K562 (cell line): ENCODE measurements around the gene GRAMD4. TPM values are rescaled to one million over a fixed set of nuclear protein-coding genes. Genes with fewer than 3 reads are reported as not detected.

Experiments used
- ATAC-seq: fragments of 200-7000 bp; cut with Tn5 transposase; 3 replicates; pipeline ENCODE4 v1.9.1; 2020; ENCODE audit warnings: moderate library complexity
- BruUV-seq: library from RNA; stranded (reverse); fragments of 400-500 nt; replicated peaks from 2 replicates; lab custom pipeline; 2021; lab: Mats Ljungman, UMichigan
- CTCF ChIA-PET: fragments of 300-600 bp; formaldehyde crosslinking; extraction: SDS; loops from one replicate; lab custom pipeline; 2021; ENCODE audit warnings: low intra/inter-chr PET ratio; lab: Yijun Ruan, JAX
- POLR2A ChIA-PET: fragments of 300-600, 350-650 bp; sonication (Branson Sonifier 250); formaldehyde crosslinking; extraction: SDS; loops from one replicate; lab custom pipeline; 2021; ENCODE audit warnings: antibody characterized with exemption, inconsistent platforms; lab: Yijun Ruan, JAX
- DNase-seq, 4 experiments: peaks; one replicate each; pipeline versions ENCODE4 v3.0.0 to v3.0.0-alpha.2; 2011 to 2018; ENCODE audit warnings: low spot score in 3 of 4, mixed read lengths in 3 of 4; ENCODE audit errors: extremely low read depth in 1 of 4
- FAIRE-seq: peaks from 2 replicates; lab custom pipeline; 2011; peaks lifted over from hg19 to GRCh38; lab: Jason Lieb, UNC
- H2AFZ ChIP-seq: 2 replicates; pipeline ENCODE4 v1.6.0; 2011; ENCODE audit warnings: low read depth, low read length, control low read depth, inconsistent platforms
- H3K27ac ChIP-seq: fragments of 200-600 bp; 3 replicates; pipeline ENCODE4 v1.8.0; 2011; ENCODE audit warnings: low read depth, mild to moderate bottlenecking, control low read depth, inconsistent platforms, low read length, moderate library complexity, mixed read lengths; ENCODE audit errors: extremely low read depth
- H3K27me3 ChIP-seq, 2 experiments: fragments of 300-600 bp in 1 of 2; 2 replicates in 1 of 2; 3 replicates in 1 of 2; pipeline versions ENCODE4 v1.6.0 to v1.8.0; 2011; ENCODE audit warnings: inconsistent platforms in 2 of 2, low read length in 2 of 2, mild to moderate bottlenecking in 1 of 2, mixed read lengths in 1 of 2, moderate library complexity in 1 of 2; ENCODE audit not compliant: control insufficient read depth in 2 of 2, insufficient read depth in 2 of 2
- H3K36me3 ChIP-seq: fragments of 300-600 bp; 3 replicates; pipeline ENCODE4 v1.8.0; 2011; ENCODE audit warnings: mild to moderate bottlenecking, low read length, inconsistent platforms; ENCODE audit not compliant: control insufficient read depth, insufficient read depth
- H3K4me1 ChIP-seq, 2 experiments: fragments of 200-600 bp in 1 of 2; replicated peaks in 1 of 2; 2 replicates in 1 of 2; 3 replicates in 1 of 2; pipeline versions ENCODE4 v1.5.1 to v1.8.0; 2011; ENCODE audit warnings: inconsistent platforms in 2 of 2, low read length in 2 of 2, mild to moderate bottlenecking in 1 of 2, mixed read lengths in 1 of 2, moderate library complexity in 1 of 2; ENCODE audit not compliant: control insufficient read depth in 2 of 2, insufficient read depth in 2 of 2
- H3K4me2 ChIP-seq: 2 replicates; pipeline ENCODE4 v1.6.1; 2011; ENCODE audit warnings: low read length, control low read depth, inconsistent platforms, mixed read lengths; ENCODE audit not compliant: insufficient read depth
- H3K4me3 ChIP-seq: fragments of 200-600 bp; sonication (generic), shearing (Covaris generic); 2 replicates; pipeline ENCODE4 v1.5.1; 2016; ENCODE audit warnings: control low read depth, inconsistent platforms
- H3K79me2 ChIP-seq: fragments of 200-600 bp; 3 replicates; pipeline ENCODE4 v1.8.0; 2011; ENCODE audit warnings: low read length, inconsistent platforms; ENCODE audit not compliant: control insufficient read depth, insufficient read depth
- H3K9ac ChIP-seq, 2 experiments: 2 replicates each; pipeline versions ENCODE4 v1.6.0 to v1.6.1; 2011; ENCODE audit warnings: low read depth in 2 of 2, low read length in 2 of 2, control low read depth in 1 of 2, inconsistent platforms in 1 of 2, mild to moderate bottlenecking in 1 of 2, mixed read lengths in 1 of 2; ENCODE audit not compliant: insufficient read depth in 1 of 2
- H3K9me1 ChIP-seq: one replicate; pipeline ENCODE4 v1.6.0; 2011; ENCODE audit warnings: inconsistent platforms, mild to moderate bottlenecking, low read length, moderate library complexity; ENCODE audit not compliant: control insufficient read depth, insufficient read depth
- H3K9me3 ChIP-seq: replicated peaks from 2 replicates; pipeline ENCODE4 v1.5.1; 2011; ENCODE audit warnings: low read depth, low read length, inconsistent platforms; ENCODE audit not compliant: control insufficient read depth, insufficient read depth
- H4K20me1 ChIP-seq: replicated peaks from 2 replicates; pipeline ENCODE4 v1.6.1; 2011; ENCODE audit warnings: low read length, inconsistent platforms, mixed read lengths; ENCODE audit not compliant: control insufficient read depth, insufficient read depth
- BCOR ChIP-seq: fragments of 450-650 bp; IDR thresholded peaks from 2 replicates; pipeline ENCODE4 v1.6.1; 2016
- EHMT2 ChIP-seq: fragments of 450-650 bp; IDR thresholded peaks from 2 replicates; pipeline ENCODE4 v1.6.1; 2018; ENCODE audit warnings: antibody characterized with exemption
- HDAC1 ChIP-seq, 2 experiments: fragments of 450-650 bp; IDR thresholded peaks; 2 replicates each; pipeline ENCODE4 v1.6.1; 2016 to 2017; ENCODE audit warnings: inconsistent platforms in 1 of 2, mild to moderate bottlenecking in 1 of 2, moderate library complexity in 1 of 2
- HNRNPL ChIP-seq: fragments of 200-400 bp; formaldehyde crosslinking; IDR thresholded peaks from 2 replicates; pipeline ENCODE4 v1.6.1; 2017; ENCODE audit warnings: low read depth, mild to moderate bottlenecking, low read length
- MCM5 ChIP-seq: fragments of 450-650 bp; IDR thresholded peaks from 2 replicates; pipeline ENCODE4 v1.6.1; 2016; ENCODE audit warnings: low read depth
- MXI1 ChIP-seq: IDR thresholded peaks from 2 replicates; pipeline ENCODE4 v1.6.1; 2011; ENCODE audit warnings: low read depth, mild to moderate bottlenecking, improper control_type of control experiment, low read length
- NRF1 ChIP-seq, 2 experiments: fragments of 450-650 bp; IDR thresholded peaks in 1 of 2; conservative IDR thresholded peaks in 1 of 2; 2 replicates each; pipeline ENCODE4 v1.6.1; 2014; ENCODE audit warnings: mild to moderate bottlenecking in 2 of 2
- RBM25 ChIP-seq: fragments of 200-400 bp; formaldehyde crosslinking; IDR thresholded peaks from 2 replicates; pipeline ENCODE4 v1.6.1; 2018; ENCODE audit warnings: low read length, low read depth, moderate library complexity; ENCODE audit not compliant: severe bottlenecking
- SETDB1 ChIP-seq: IDR thresholded peaks from one replicate; pipeline ENCODE4 v1.6.1; 2012; ENCODE audit warnings: low read length, control low read depth, inconsistent platforms
- SRSF9 ChIP-seq: fragments of 200-400 bp; formaldehyde crosslinking; IDR thresholded peaks from 2 replicates; pipeline ENCODE4 v1.6.1; 2017; ENCODE audit warnings: low read depth, low read length, borderline replicate concordance
- WHSC1 ChIP-seq: IDR thresholded peaks from one replicate; pipeline ENCODE4 v1.6.1; 2012; ENCODE audit warnings: low read length, control low read depth, inconsistent platforms
- ZNF146 ChIP-seq: IDR thresholded peaks from one replicate; pipeline ENCODE4 v1.6.1; 2018; ENCODE audit warnings: missing compliant biosample characterization; ENCODE audit not compliant: unreplicated experiment
- WGBS: fragments of 100-300 bp; shearing (Covaris generic); methylation state at CpG from one replicate; pipeline ENCODE4 v1.1.6; 2016; ENCODE audit warnings: low coverage, mixed read lengths; ENCODE audit not compliant: insufficient coverage; ENCODE audit errors: missing lambda C conversion rate; 5-methylcytosine and 5-hydroxymethylcytosine counted together
- in situ Hi-C: fragments of 300-500 bp; cut with MboI; formaldehyde crosslinking; loops from 4 replicates; pipeline ENCODE4 v1.15.0; 2018; ENCODE audit warnings: inconsistent platforms, mixed read lengths
- intact Hi-C: fragments of 100-400 bp; cut with micrococcal nuclease; formaldehyde crosslinking; loops from 2 replicates; pipeline ENCODE4 v1.14.2; 2022
- polyA plus RNA-seq, 8 experiments: library from polyadenylated mRNA; depleted of rRNA in 4 of 8; stranded (reverse) in 5 of 8; unstranded in 3 of 8; fragments of >200 nt; fragmentation: Nextera tagmentation in 2 of 8; fragmentation: Illumina TruSeq in 1 of 8; extraction: Ambion mirVana in 2 of 8; extraction: Trizol in 1 of 8; gene quantifications; 2 replicates each; pipeline versions ENCODE4 v1.2.1 to v1.2.3, GENCODE V29; 2011 to 2014; ENCODE audit warnings: inconsistent platforms in 1 of 8, missing spikeins in 1 of 8
- total RNA-seq, 7 experiments: library from RNA; depleted of rRNA in 6 of 7; stranded (reverse); fragments of >200 nt in 6 of 7; fragmentation: Illumina TruSeq in 2 of 7; extraction: Trizol in 2 of 7; gene quantifications; 2 replicates each; pipeline versions ENCODE4 v1.2.1 to v1.2.3, GENCODE V29; 2011 to 2021; ENCODE audit warnings: low replicate concordance in 1 of 7
- TF ChIP-seq, protein P1 (sequence below): IDR thresholded peaks from 2 replicates; pipeline ENCODE4 v1.6.1; 2014; ENCODE audit warnings: antibody characterized with exemption
- TF ChIP-seq, protein P2 (sequence below): fragments of 250-450 bp; sonication (Bioruptor Pico); IDR thresholded peaks from 2 replicates; pipeline ENCODE4 v1.8.0; 2021; ENCODE audit warnings: moderate library complexity, mild to moderate bottlenecking, inconsistent platforms

GRAMD4 gene
- total and polyA plus RNA-seq, 9 of the 15 experiments (the other 6 are each of a cell fraction or from before 2014, with no cell fraction given): 0.18 to 44.8 (median 18.6) TPM

DNA sequence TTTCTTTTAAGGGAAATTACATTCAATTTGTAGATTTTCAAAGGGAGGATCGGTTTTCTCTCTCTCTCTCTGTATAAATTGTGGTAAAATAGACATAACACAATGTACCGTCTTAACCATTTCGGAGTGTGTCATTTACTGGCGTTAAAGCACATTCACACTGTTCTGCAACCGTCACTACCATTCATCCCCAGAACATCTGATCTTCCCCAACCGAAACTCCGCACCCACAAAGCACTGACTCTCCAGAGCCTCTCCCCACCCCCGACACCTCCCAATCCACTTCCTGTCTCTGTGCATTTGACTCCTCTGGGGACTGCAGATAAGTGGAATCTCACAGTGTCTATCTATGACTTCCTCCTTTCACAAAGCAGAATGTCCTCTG is 15.9 kb upstream of the GRAMD4 start (continued):
- no peak for TF ChIP-seq MXI1

DNA sequence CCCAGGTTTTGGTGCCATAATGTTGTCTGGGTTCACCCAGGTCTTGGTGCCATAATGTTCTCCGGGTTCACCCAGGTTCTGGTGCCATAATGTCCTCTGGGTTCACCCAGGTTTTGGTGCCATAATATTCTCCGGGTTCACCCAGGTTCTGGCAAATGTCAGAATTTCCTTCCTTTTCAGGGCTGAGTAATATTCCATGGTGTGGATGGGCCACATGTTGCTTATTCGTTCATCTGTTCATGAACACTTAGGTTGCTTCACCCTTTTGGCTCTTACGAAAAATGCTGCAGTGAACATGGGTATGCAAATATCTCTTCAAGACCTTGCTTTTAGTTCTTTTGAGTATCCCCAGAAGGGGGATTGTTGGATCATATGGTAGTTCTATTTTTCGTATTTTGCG is 15.1 kb upstream of the GRAMD4 start:
- intact Hi-C loops: no loop called here
- peaks cover 67% of the 10 kb centered on the region for H3K79me2 ChIP-seq
- 70% methylated on average over 5 of the region's 6 CpGs for WGBS
- peaks cover 9 to 43% of the 10 kb centered on the region in 2 experiments; a peak in 3 of 5 replicates for H3K4me1 ChIP-seq
- FAIRE-seq: no peak
- no peak overlapping the region for H3K4me2 ChIP-seq
- no peak for TF ChIP-seq HNRNPL
- TF ChIP-seq, protein P1, sequence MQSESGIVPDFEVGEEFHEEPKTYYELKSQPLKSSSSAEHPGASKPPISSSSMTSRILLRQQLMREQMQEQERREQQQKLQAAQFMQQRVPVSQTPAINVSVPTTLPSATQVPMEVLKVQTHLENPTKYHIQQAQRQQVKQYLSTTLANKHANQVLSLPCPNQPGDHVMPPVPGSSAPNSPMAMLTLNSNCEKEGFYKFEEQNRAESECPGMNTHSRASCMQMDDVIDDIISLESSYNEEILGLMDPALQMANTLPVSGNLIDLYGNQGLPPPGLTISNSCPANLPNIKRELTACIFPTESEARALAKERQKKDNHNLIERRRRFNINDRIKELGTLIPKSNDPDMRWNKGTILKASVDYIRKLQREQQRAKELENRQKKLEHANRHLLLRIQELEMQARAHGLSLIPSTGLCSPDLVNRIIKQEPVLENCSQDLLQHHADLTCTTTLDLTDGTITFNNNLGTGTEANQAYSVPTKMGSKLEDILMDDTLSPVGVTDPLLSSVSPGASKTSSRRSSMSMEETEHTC: no peak
- TF ChIP-seq MCM5: no peak
- TF ChIP-seq SETDB1: no peak
- TF ChIP-seq NRF1 (conservative IDR thresholded peaks at IDR 0.05 in 1 of 2, IDR thresholded peaks at IDR 0.05 in 1 of 2): no peak
- peak; percentile 55 for TF ChIP-seq RBM25
- TF ChIP-seq, protein P2, sequence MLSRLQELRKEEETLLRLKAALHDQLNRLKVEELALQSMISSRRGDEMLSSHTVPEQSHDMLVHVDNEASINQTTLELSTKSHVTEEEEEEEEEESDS (CRISPR knock-in tag): no peak
- TF ChIP-seq WHSC1: no peak
- 0 out of 2 replicates have a peak, but pooled peaks have one; percentile 19 for TF ChIP-seq BCOR
- peak; percentile 99 for TF ChIP-seq ZNF146 (CRISPR knock-in tag)
- no peak for TF ChIP-seq SRSF9
- TF ChIP-seq HDAC1 (IDR thresholded peaks at IDR 0.05): no peak
- TF ChIP-seq EHMT2: no peak
- no peaks in the 10 kb centered on the region for H4K20me1 ChIP-seq
- peaks cover 2% of the 10 kb centered on the region; the same call in 1 of the 3 replicates for H3K36me3 ChIP-seq
- BruUV-seq: no TSS peak
- no peaks in the 10 kb centered on the region for H3K9me1 ChIP-seq
- DNase-seq: no peak
- ChIA-PET CTCF (no interaction called here), POLR2A (no interaction called here)
- H3K9me3 ChIP-seq: no peaks in the 10 kb centered on the region
- ATAC-seq: no peak
- peak overlapping the region; percentile 81 for H3K27ac ChIP-seq
- in situ Hi-C loops: no loop called here
- H3K4me3 ChIP-seq: no peak overlapping the region
- H3K9ac ChIP-seq: peak overlapping the region in 1 of 2 experiments; percentile 38; a peak in 1 of 4 replicates
- H3K27me3 ChIP-seq: no peaks in the 10 kb centered on the region
- no peak overlapping the region for H2AFZ ChIP-seq
